HCEC 1CT (cell line): ENCODE results near the gene MRPS5.

Source experiments
- DNase-seq: peaks from one replicate; pipeline ENCODE4 v3.0.0-alpha.2; 2017

Gene MRPS5

GRCh38 chr2:95059656-95060370 is 61.8 kb downstream of the MRPS5 start:
- no peak for DNase-seq

GRCh38 chr2:95058989-95059641 is 62.5 kb downstream of the MRPS5 start:
- no peak for DNase-seq

GRCh38 chr2:95058466-95058988 is 63.1 kb downstream of the MRPS5 start:
- no peak for DNase-seq

GRCh38 chr2:95057535-95058370 is 63.9 kb downstream of the MRPS5 start:
- no peak for DNase-seq

- DNase-seq, result peak; percentile 20
Measured at GRCh38 chr2:95056461-95057459, 64.8 kb downstream of the MRPS5 start.

GRCh38 chr2:95056044-95056443 is 65.6 kb downstream of the MRPS5 start:
- no peak for DNase-seq

- DNase-seq, result no peak
Measured at GRCh38 chr2:95055262-95055661, 66.3 kb downstream of the MRPS5 start.

GRCh38 chr2:95054016-95054415 is 67.6 kb downstream of the MRPS5 start:
- no peak for DNase-seq

GRCh38 chr2:95053543-95053942 is 68.1 kb downstream of the MRPS5 start:
- no peak for DNase-seq

GRCh38 chr2:95052804-95053479 is 68.7 kb downstream of the MRPS5 start:
- DNase-seq, result no peak

GRCh38 chr2:95052307-95052706 is 69.3 kb downstream of the MRPS5 start:
- DNase-seq, result no peak

- DNase-seq, result no peak
Measured at GRCh38 chr2:95051626-95052025, 70.0 kb downstream of the MRPS5 start.

GRCh38 chr2:95050385-95051300 is 71.0 kb downstream of the MRPS5 start:
- no peak for DNase-seq

- no peak for DNase-seq
Measured at GRCh38 chr2:95049961-95050360, 71.6 kb downstream of the MRPS5 start.

- DNase-seq, result no peak
Measured at GRCh38 chr2:95049683-95049955, 72.0 kb downstream of the MRPS5 start.

GRCh38 chr2:95048825-95049682 is 72.6 kb downstream of the MRPS5 start:
- no peak for DNase-seq

- DNase-seq, result no peak
Measured at GRCh38 chr2:95047629-95048510, 73.7 kb downstream of the MRPS5 start.

GRCh38 chr2:95046371-95047112 is 75.1 kb downstream of the MRPS5 start:
- no peak for DNase-seq
